Endothelial cell of umbilical vein (primary cell): ENCODE measurements around the gene IPPK. TPM values are rescaled to one million over a fixed set of nuclear protein-coding genes. Genes with fewer than 3 reads are reported as not detected.

ENCODE experiments used
- BruUV-seq: library from RNA; stranded (reverse); fragments of 400-500 nt; replicated peaks from 2 replicates; lab custom pipeline; 2021; lab: Mats Ljungman, UMichigan
- CTCF ChIA-PET: fragments of 300-600, 350-600 bp; sonication (Branson Sonifier 250); formaldehyde crosslinking; loops from one replicate; lab custom pipeline; 2021; ENCODE audit warnings: antibody characterized with exemption, inconsistent platforms; lab: Charles Lee
- POLR2A ChIA-PET: fragments of 300-600, 350-600 bp; sonication (Branson Sonifier 250); formaldehyde crosslinking; loops from one replicate; lab custom pipeline; 2021; ENCODE audit warnings: antibody characterized with exemption, inconsistent platforms; lab: Charles Lee
- DNase-seq: peaks from one replicate; pipeline ENCODE4 v3.0.0-alpha.2; 2011; ENCODE audit warnings: low read depth, low spot score
- FAIRE-seq: peaks from 2 replicates; lab custom pipeline; 2011; peaks lifted over from hg19 to GRCh38; lab: Jason Lieb, UNC
- H2AFZ ChIP-seq: 2 replicates; pipeline ENCODE4 v1.6.0; 2012; ENCODE audit warnings: low read depth, low read length, control low read depth, inconsistent platforms
- H3K27ac ChIP-seq: 2 replicates; pipeline ENCODE4 v1.5.1; 2011; ENCODE audit warnings: low read depth, mild to moderate bottlenecking, control low read depth, low read length, moderate library complexity; ENCODE audit not compliant: insufficient read depth
- H3K27me3 ChIP-seq, 2 experiments: 2 replicates each; pipeline versions ENCODE4 v1.6.0 to v1.6.1; 2011; ENCODE audit warnings: low read length in 2 of 2, mixed read lengths in 1 of 2; ENCODE audit not compliant: control insufficient read depth in 2 of 2, insufficient read depth in 2 of 2
- H3K36me3 ChIP-seq, 2 experiments: 2 replicates in 1 of 2; 3 replicates in 1 of 2; pipeline ENCODE4 v1.5.1; 2011; ENCODE audit warnings: low read length in 2 of 2, mild to moderate bottlenecking in 1 of 2, moderate library complexity in 1 of 2; ENCODE audit not compliant: control insufficient read depth in 2 of 2, insufficient read depth in 2 of 2; ENCODE audit errors: extremely low read depth in 1 of 2
- H3K4me1 ChIP-seq: 3 replicates; pipeline ENCODE4 v1.5.1; 2011; ENCODE audit warnings: mild to moderate bottlenecking, low read length; ENCODE audit not compliant: control insufficient read depth, insufficient read depth; ENCODE audit errors: extremely low read depth
- H3K4me2 ChIP-seq: 2 replicates; pipeline ENCODE4 v1.6.1; 2011; ENCODE audit warnings: low read length, control low read depth, mixed read lengths; ENCODE audit not compliant: insufficient read depth
- H3K4me3 ChIP-seq, 3 experiments: fragments of 200-600 bp in 1 of 3; sonication (generic), shearing (Covaris generic) in 1 of 3; replicated peaks in 1 of 3; 2 replicates each; pipeline ENCODE4 v1.5.1; 2011 to 2016; ENCODE audit warnings: control low read depth in 3 of 3, low read length in 3 of 3, mild to moderate bottlenecking in 2 of 3, inconsistent platforms in 1 of 3, low read depth in 1 of 3, moderate library complexity in 1 of 3; ENCODE audit not compliant: insufficient read depth in 1 of 3
- H3K79me2 ChIP-seq: 2 replicates; pipeline ENCODE4 v1.6.0; 2012; ENCODE audit warnings: low read length, inconsistent platforms; ENCODE audit not compliant: control insufficient read depth, insufficient read depth
- H3K9ac ChIP-seq: replicated peaks from 2 replicates; pipeline ENCODE3; 2011; ENCODE audit warnings: low read length, control low read depth; ENCODE audit not compliant: insufficient read depth; ENCODE audit errors: extremely low read depth
- H3K9me1 ChIP-seq: replicated peaks from 3 replicates; pipeline ENCODE4 v1.6.0; 2011; ENCODE audit warnings: mild to moderate bottlenecking, low read length; ENCODE audit not compliant: control insufficient read depth, insufficient read depth; ENCODE audit errors: extremely low read depth
- H3K9me3 ChIP-seq: replicated peaks from 2 replicates; pipeline ENCODE4 v1.5.1; 2012; ENCODE audit warnings: low read length, inconsistent platforms; ENCODE audit not compliant: control insufficient read depth, insufficient read depth
- H4K20me1 ChIP-seq: replicated peaks from 2 replicates; pipeline ENCODE3; 2011; ENCODE audit warnings: mild to moderate bottlenecking, low read length; ENCODE audit not compliant: control insufficient read depth, insufficient read depth; ENCODE audit errors: extremely low read depth
- CTCF ChIP-seq, 2 donors: IDR thresholded peaks; 1 replicate in 1 of 2; 2 replicates in 1 of 2; pipeline ENCODE4 v1.5.1; 2011; ENCODE audit warnings: low read length in 2 of 2, mild to moderate bottlenecking in 2 of 2, moderate library complexity in 2 of 2, control low read depth in 1 of 2, inconsistent platforms in 1 of 2, low read depth in 1 of 2; ENCODE audit not compliant: insufficient read depth in 1 of 2; ENCODE audit errors: extremely low read depth in 1 of 2
- FOS ChIP-seq: IDR thresholded peaks from 2 replicates; pipeline ENCODE4 v1.6.1; 2011; ENCODE audit warnings: mild to moderate bottlenecking, low read length, moderate library complexity, borderline replicate concordance; ENCODE audit not compliant: insufficient read depth
- GATA2 ChIP-seq: IDR thresholded peaks from 2 replicates; pipeline ENCODE4 v1.7.0; 2011; ENCODE audit warnings: low read depth, mild to moderate bottlenecking, moderate library complexity, mixed read lengths, low read length; ENCODE audit not compliant: insufficient read length, insufficient read depth
- JUN ChIP-seq: IDR thresholded peaks from 2 replicates; pipeline ENCODE4 v1.6.1; 2011; ENCODE audit warnings: borderline replicate concordance, low read depth; ENCODE audit not compliant: insufficient read length, insufficient read depth
- MAX ChIP-seq: IDR thresholded peaks from 2 replicates; pipeline ENCODE4 v1.6.1; 2011; ENCODE audit not compliant: insufficient read depth, insufficient read length
- POLR2A ChIP-seq: IDR thresholded peaks from 2 replicates; pipeline ENCODE4 v1.6.1; 2012; ENCODE audit warnings: low read depth, mild to moderate bottlenecking, control low read depth, low read length
- POLR2AphosphoS5 ChIP-seq: IDR thresholded peaks from 2 replicates; pipeline ENCODE4 v1.6.1; 2012; ENCODE audit warnings: low read depth, mild to moderate bottlenecking, control low read depth, low read length, moderate library complexity; ENCODE audit not compliant: insufficient read depth
- dilution Hi-C: fragments of 300-500 bp; cut with MboI; formaldehyde crosslinking; loops from one replicate; pipeline ENCODE4 v1.15.0; 2019; ENCODE audit warnings: low sequenced_read_pairs; ENCODE audit not compliant: extremely low pct_ligation_motif_present
- intact Hi-C: fragments of 100-400 bp; cut with micrococcal nuclease; formaldehyde crosslinking; loops from one replicate; pipeline ENCODE4 v1.10.0; 2022
- polyA plus RNA-seq, 4 experiments: library from polyadenylated mRNA; depleted of rRNA in 3 of 4; stranded (reverse) in 3 of 4; unstranded in 1 of 4; fragments of >200 nt; gene quantifications; 2 replicates each; pipeline versions ENCODE4 v1.2.1 to v1.2.3, GENCODE V29; 2011 to 2012; ENCODE audit warnings: missing spikeins in 1 of 4
- total RNA-seq: library from RNA; stranded (reverse); gene quantifications from 2 replicates; pipeline ENCODE4 v1.2.3, GENCODE V29; 2021

Gene IPPK
- total and polyA plus RNA-seq, 2 donors (not counting 3 experiments of a cell fraction or from before 2014, with no cell fraction given) = 14.0 to 28.0 TPM

GRCh38 chr9:92655896-92656536, 13.9 kb downstream of the IPPK start:
- Histone ChIP-seq H3K79me2 (peaks cover 61% of the 10 kb centered on the region), H2AFZ (no peak overlapping the region), H3K36me3 (peaks cover 11 to 19% of the 10 kb centered on the region in 2 experiments), H3K9ac (no peak overlapping the region), H3K9me3 (no peaks in the 10 kb centered on the region), H3K27ac (no peak overlapping the region), H4K20me1 (no peaks in the 10 kb centered on the region), H3K9me1 (no peaks in the 10 kb centered on the region), H3K27me3 (no peaks in the 10 kb centered on the region), H3K4me1 (peaks cover 8% of the 10 kb centered on the region), H3K4me3 (no peak overlapping the region), H3K4me2 (no peak overlapping the region)
- FAIRE-seq = no peak
- ChIA-PET CTCF (no interaction called here), POLR2A (no interaction called here)
- no TSS peak for BruUV-seq
- TF ChIP-seq FOS = no peak
- TF ChIP-seq POLR2AphosphoS5 = no peak
- TF ChIP-seq POLR2A = no peak
- TF ChIP-seq CTCF (IDR thresholded peaks at IDR 0.05; ENCODE audit: extremely low read depth in 1 of 2, insufficient read depth in 1 of 2, low read depth in 1 of 2, low read length in 2 of 2) = no peak
- no peak for TF ChIP-seq GATA2
- no peak for TF ChIP-seq MAX
- no peak for TF ChIP-seq JUN
- intact Hi-C loops = no loop called here
- no peak for DNase-seq
- dilution Hi-C loops = no loop called here
